OCI-LY1 (cell line): ENCODE results near the gene CDK13.

Source experiments
- H2AFZ ChIP-seq: fragments of 200-600 bp; sonication (generic), shearing (Covaris generic); 2 replicates; pipeline ENCODE4 v1.6.0; 2014; ENCODE audit warnings: antibody characterized with exemption, mild to moderate bottlenecking, low read length
- H3F3A ChIP-seq: fragments of 200-600 bp; sonication (generic), shearing (Covaris generic); 2 replicates; pipeline ENCODE4 v1.6.0; 2014; ENCODE audit warnings: mild to moderate bottlenecking, antibody characterized with exemption, low read length, moderate library complexity; ENCODE audit not compliant: insufficient read depth
- H3K27ac ChIP-seq: fragments of 200-600 bp; sonication (generic); 2 replicates; pipeline ENCODE4 v1.5.1; 2014; ENCODE audit warnings: low read length, mixed run types, mild to moderate bottlenecking, low read depth; ENCODE audit not compliant: poor library complexity, severe bottlenecking
- H3K27me3 ChIP-seq: fragments of 200-600 bp; sonication (generic); 2 replicates; pipeline ENCODE4 v1.6.0; 2014; ENCODE audit warnings: antibody characterized with exemption, mild to moderate bottlenecking, low read length, moderate library complexity; ENCODE audit not compliant: insufficient read depth
- H3K36me3 ChIP-seq: fragments of 200-600 bp; sonication (generic); 2 replicates; pipeline ENCODE4 v1.6.1; 2014; ENCODE audit warnings: mild to moderate bottlenecking, antibody characterized with exemption, low read length, moderate library complexity, mixed read lengths; ENCODE audit not compliant: insufficient read depth
- H3K4me1 ChIP-seq: fragments of 200-600 bp; sonication (generic); 2 replicates; pipeline ENCODE4 v1.5.1; 2014; ENCODE audit warnings: mild to moderate bottlenecking, low read length, moderate library complexity; ENCODE audit not compliant: insufficient read depth, severe bottlenecking
- H3K4me2 ChIP-seq: fragments of 200-600 bp; sonication (generic), shearing (Covaris generic); 2 replicates; pipeline ENCODE4 v1.6.1; 2014; ENCODE audit warnings: low read length
- H3K4me3 ChIP-seq: fragments of 200-600 bp; sonication (generic); 2 replicates; pipeline ENCODE4 v1.5.1; 2014; ENCODE audit warnings: low read length, low read depth, mild to moderate bottlenecking, mixed read lengths; ENCODE audit not compliant: poor library complexity, severe bottlenecking
- H3K79me2 ChIP-seq: fragments of 200-600 bp; shearing (Covaris generic); 2 replicates; pipeline ENCODE4 v1.6.1; 2016; ENCODE audit warnings: mixed run types, low read length, mixed read lengths; ENCODE audit not compliant: insufficient read depth
- H3K9ac ChIP-seq: fragments of 200-600 bp; sonication (generic), shearing (Covaris generic); 2 replicates; pipeline ENCODE4 v1.6.1; 2014; ENCODE audit warnings: mild to moderate bottlenecking, low read length, mixed read lengths
- H3K9me2 ChIP-seq: fragments of 200-600 bp; sonication (generic), shearing (Covaris generic); 2 replicates; pipeline ENCODE4 v1.6.1; 2014; ENCODE audit warnings: low read depth, mild to moderate bottlenecking, low read length, mixed read lengths
- H3K9me3 ChIP-seq: fragments of 200-600 bp; shearing (Covaris generic); 2 replicates; pipeline ENCODE4 v1.6.1; 2014; ENCODE audit warnings: low read length, mixed read lengths
- H4K20me1 ChIP-seq: fragments of 200-600 bp; sonication (generic), shearing (Covaris generic); 2 replicates; pipeline ENCODE4 v1.6.0; 2016; ENCODE audit warnings: mild to moderate bottlenecking, low read length; ENCODE audit not compliant: insufficient read depth
- CTCF ChIP-seq: fragments of 200-600 bp; sonication (generic), shearing (Covaris generic); IDR thresholded peaks from 2 replicates; pipeline ENCODE4 v1.5.1; 2017; ENCODE audit warnings: mild to moderate bottlenecking, antibody characterized with exemption, low read length, moderate library complexity, mixed read lengths
- EZH2 ChIP-seq: fragments of 200-600 bp; sonication (generic), shearing (Covaris generic); IDR thresholded peaks from 2 replicates; pipeline ENCODE4 v1.8.0; 2017; ENCODE audit warnings: borderline replicate concordance, mixed run types, mild to moderate bottlenecking, antibody characterized with exemption, low read length, moderate library complexity, mixed read lengths

Gene CDK13

GRCh38 chr7:40008223-40008815, 58.3 kb downstream of the CDK13 start:
- no peak overlapping the region for H3K9ac ChIP-seq
- peaks cover 44% of the 10 kb centered on the region; the same call in 1 of the 2 replicates for H3K36me3 ChIP-seq
- H4K20me1 ChIP-seq, result no peaks in the 10 kb centered on the region
- H3K27ac ChIP-seq, result no peak overlapping the region
- H3K4me3 ChIP-seq, result no peak overlapping the region
- no peaks in the 10 kb centered on the region for H3K27me3 ChIP-seq
- no peaks in the 10 kb centered on the region for H3K9me2 ChIP-seq
- no peaks in the 10 kb centered on the region for H3K4me1 ChIP-seq
- no peak overlapping the region for H2AFZ ChIP-seq
- H3K9me3 ChIP-seq, result no peaks in the 10 kb centered on the region
- H3K79me2 ChIP-seq, result 0 out of 2 replicates have a peak, but pooled peaks cover 6% of the 10 kb centered on the region
- H3F3A ChIP-seq, result no peaks in the 10 kb centered on the region
- H3K4me2 ChIP-seq, result no peak overlapping the region
- no peak for TF ChIP-seq EZH2
- TF ChIP-seq CTCF, result no peak

GRCh38 chr7:40009301-40009700, 59.2 kb downstream of the CDK13 start:
- Histone ChIP-seq H3K36me3 (peaks cover 39% of the 10 kb centered on the region; the same call in 1 of the 2 replicates), H3K27me3 (no peaks in the 10 kb centered on the region), H4K20me1 (no peaks in the 10 kb centered on the region), H3K4me3 (no peak overlapping the region), H3K9me3 (no peaks in the 10 kb centered on the region), H2AFZ (no peak overlapping the region), H3K9ac (no peak overlapping the region), H3F3A (no peaks in the 10 kb centered on the region), H3K79me2 (no peaks in the 10 kb centered on the region), H3K27ac (no peak overlapping the region), H3K4me1 (no peaks in the 10 kb centered on the region), H3K9me2 (no peaks in the 10 kb centered on the region), H3K4me2 (no peak overlapping the region)
- TF ChIP-seq EZH2 (no peak), CTCF (no peak)

DNA sequence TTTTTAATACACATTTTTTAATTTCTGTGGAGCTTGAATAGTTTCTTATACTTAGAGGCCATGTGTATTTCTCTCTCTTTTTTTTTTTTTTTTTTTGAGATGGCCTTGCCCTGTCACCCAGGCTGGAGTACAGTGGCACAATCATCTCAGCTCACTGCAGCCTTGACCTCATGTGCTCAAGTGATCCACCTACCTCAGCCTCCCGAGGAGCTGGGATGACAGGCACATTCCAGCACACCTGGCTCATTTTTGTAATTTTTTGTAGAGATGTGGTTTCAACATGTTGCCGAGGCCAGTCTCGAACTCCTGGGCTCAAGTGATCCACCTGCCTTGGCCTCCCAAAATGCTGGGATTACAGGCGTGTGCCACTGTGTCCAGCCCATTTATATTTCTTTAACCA, 64.3 kb downstream of the CDK13 start:
- H3K4me3 ChIP-seq, result no peak overlapping the region
- H3K4me1 ChIP-seq, result peaks cover 11% of the 10 kb centered on the region
- no peak overlapping the region for H3K27ac ChIP-seq
- TF ChIP-seq EZH2, result no peak
- no peak for TF ChIP-seq CTCF
- H3K9me2 ChIP-seq, result no peaks in the 10 kb centered on the region
- H3K4me2 ChIP-seq, result no peak overlapping the region
- no peak overlapping the region for H2AFZ ChIP-seq
- H3K9ac ChIP-seq, result no peak overlapping the region
- H3K27me3 ChIP-seq, result no peaks in the 10 kb centered on the region
- H3F3A ChIP-seq, result no peaks in the 10 kb centered on the region
- peaks cover 35% of the 10 kb centered on the region for H3K36me3 ChIP-seq
- no peaks in the 10 kb centered on the region for H3K9me3 ChIP-seq
- no peaks in the 10 kb centered on the region for H4K20me1 ChIP-seq
- H3K79me2 ChIP-seq, result no peaks in the 10 kb centered on the region
